HUES48 (cell line): ENCODE results near the gene DOCK6.

Source experiments
- H3K27ac ChIP-seq: one replicate; pipeline ENCODE4 v1.7.0; 2013; ENCODE audit warnings: low read depth, low read length, inconsistent platforms
- H3K27me3 ChIP-seq: 2 replicates; pipeline ENCODE4 v1.6.1; 2013; ENCODE audit warnings: mild to moderate bottlenecking, low read length; ENCODE audit not compliant: control insufficient read depth, insufficient read depth
- H3K36me3 ChIP-seq: 2 replicates; pipeline ENCODE4 v1.6.1; 2013; ENCODE audit warnings: low read length; ENCODE audit not compliant: control insufficient read depth, insufficient read depth
- H3K4me1 ChIP-seq: 2 replicates; pipeline ENCODE4 v1.6.1; 2013; ENCODE audit warnings: mild to moderate bottlenecking, low read length; ENCODE audit not compliant: control insufficient read depth, insufficient read depth
- H3K4me3 ChIP-seq: 2 replicates; pipeline ENCODE4 v1.5.1; 2013; ENCODE audit warnings: mild to moderate bottlenecking, low read depth, low read length
- H3K9ac ChIP-seq: 2 replicates; pipeline ENCODE4 v1.6.1; 2013; ENCODE audit warnings: mild to moderate bottlenecking, low read depth, low read length, moderate library complexity
- H3K9me3 ChIP-seq: 2 replicates; pipeline ENCODE4 v1.6.1; 2013; ENCODE audit warnings: low read length; ENCODE audit not compliant: control insufficient read depth, insufficient read depth

Gene DOCK6

GRCh38 chr19:11151181-11151580, 111.1 kb downstream of the DOCK6 start:
- Histone ChIP-seq H3K27ac (no peak overlapping the region), H3K36me3 (peaks cover 31% of the 10 kb centered on the region), H3K9me3 (no peaks in the 10 kb centered on the region), H3K9ac (no peak overlapping the region), H3K27me3 (no peaks in the 10 kb centered on the region), H3K4me1 (peaks cover 4% of the 10 kb centered on the region), H3K4me3 (no peak overlapping the region)
